Measurements from ENCODE around the gene OR2A5. TPM values are rescaled to one million over a fixed set of nuclear protein-coding genes. Genes with fewer than 3 reads are reported as not detected.
A peak's percentile ranks its signal among the peaks of the same experiment; 100 is the strongest.
"Not testable (repeated sequence)": the region's sequence is repeated elsewhere in the genome, so short reads cannot be mapped to it uniquely, and the experiment has no call there.

OR2A5 gene
- total RNA-seq, 1 donor from 2014 or later: not detected

DNA sequence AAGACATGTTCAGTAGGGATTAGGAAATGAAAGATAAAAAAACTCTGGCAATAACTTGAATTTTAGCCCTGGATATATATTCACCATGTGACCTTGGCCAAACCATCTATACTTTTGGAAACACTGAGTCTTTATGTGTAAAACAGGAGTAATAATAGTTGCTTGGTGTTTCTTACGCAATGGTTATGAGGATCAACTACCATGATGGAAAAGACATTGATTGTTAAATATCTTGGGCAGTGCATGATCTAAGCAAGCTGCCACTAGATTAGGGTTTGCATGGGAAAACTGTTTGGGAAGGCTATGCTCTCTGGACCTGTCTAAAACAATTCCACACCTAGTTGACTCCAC is 42.1 kb upstream of the OR2A5 start:
- peaks cover 7% of the 10 kb centered on the region for H3K9me3 Mint-ChIP-seq (ENCODE audit: unreplicated experiment)
- no peak overlapping the region for H3K4me3 Mint-ChIP-seq (ENCODE audit: unreplicated experiment)
- H3K4me1 Mint-ChIP-seq (ENCODE audit: unreplicated experiment): peaks cover 1% of the 10 kb centered on the region
- no peak for TF ChIP-seq CTCF (IDR thresholded peaks at IDR 0.05)
- no peak for DNase-seq (ENCODE audit: extremely low spot score, unreplicated experiment)
- H3K27ac Mint-ChIP-seq (ENCODE audit: unreplicated experiment): no peak overlapping the region
- H3K36me3 Mint-ChIP-seq (ENCODE audit: unreplicated experiment): no peaks in the 10 kb centered on the region
- H3K27me3 Mint-ChIP-seq (ENCODE audit: unreplicated experiment): peaks cover 32% of the 10 kb centered on the region

DNA sequence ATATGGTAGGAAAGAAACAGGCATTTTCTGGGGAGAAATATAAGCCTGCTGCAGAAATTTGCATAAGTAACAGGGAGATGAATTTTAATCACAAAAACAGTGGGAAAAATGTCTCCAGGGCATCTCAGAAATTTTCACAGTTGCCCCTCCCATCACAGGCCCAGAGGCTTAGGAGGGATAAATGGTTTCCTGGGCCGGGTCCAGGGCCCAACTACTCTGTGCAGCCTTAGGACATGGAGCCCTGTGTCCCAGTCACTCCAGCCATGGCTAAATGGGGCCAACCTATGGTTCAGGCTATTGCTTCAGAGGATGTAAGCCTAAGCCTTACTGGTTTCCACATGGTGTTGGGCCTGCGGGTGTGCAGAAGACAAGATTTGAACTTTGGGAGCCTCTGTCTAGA is 39.4 kb upstream of the OR2A5 start:
- Mint-ChIP-seq H3K4me3 (ENCODE audit: unreplicated experiment) (no peak overlapping the region), H3K36me3 (ENCODE audit: unreplicated experiment) (no peaks in the 10 kb centered on the region), H3K27me3 (ENCODE audit: unreplicated experiment) (peaks cover 20% of the 10 kb centered on the region), H3K4me1 (ENCODE audit: unreplicated experiment) (peaks cover 1% of the 10 kb centered on the region), H3K27ac (ENCODE audit: unreplicated experiment) (no peak overlapping the region), H3K9me3 (ENCODE audit: unreplicated experiment) (peaks cover 7% of the 10 kb centered on the region)
- DNase-seq (ENCODE audit: extremely low spot score, unreplicated experiment): no peak
- no peak for TF ChIP-seq CTCF (IDR thresholded peaks at IDR 0.05)

DNA sequence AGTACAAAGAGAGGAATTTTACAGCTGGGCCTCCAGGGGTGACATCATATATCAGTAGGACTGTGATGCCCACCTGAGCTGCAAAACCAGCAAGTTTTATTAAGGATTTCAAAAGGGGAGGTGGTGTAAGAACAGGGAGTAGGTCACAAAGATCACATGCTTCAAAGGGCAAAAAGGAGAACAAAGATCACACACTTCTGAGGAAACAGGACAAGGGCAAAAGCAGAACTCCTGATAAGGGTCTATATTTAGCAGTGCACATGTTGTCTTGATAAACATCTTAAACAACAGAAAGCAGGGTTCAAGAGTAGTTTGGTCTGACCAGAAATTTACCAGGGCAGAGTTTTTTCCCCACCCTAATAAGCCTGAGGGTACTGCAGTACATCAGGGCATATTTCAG is 38.7 kb upstream of the OR2A5 start:
- peaks cover 20% of the 10 kb centered on the region for H3K27me3 Mint-ChIP-seq (ENCODE audit: unreplicated experiment)
- H3K9me3 Mint-ChIP-seq (ENCODE audit: unreplicated experiment); DNase-seq (ENCODE audit: extremely low spot score, unreplicated experiment); H3K4me1 Mint-ChIP-seq (ENCODE audit: unreplicated experiment); H3K27ac Mint-ChIP-seq (ENCODE audit: unreplicated experiment); H3K4me3 Mint-ChIP-seq (ENCODE audit: unreplicated experiment); H3K36me3 Mint-ChIP-seq (ENCODE audit: unreplicated experiment): not testable (repeated sequence)

DNA sequence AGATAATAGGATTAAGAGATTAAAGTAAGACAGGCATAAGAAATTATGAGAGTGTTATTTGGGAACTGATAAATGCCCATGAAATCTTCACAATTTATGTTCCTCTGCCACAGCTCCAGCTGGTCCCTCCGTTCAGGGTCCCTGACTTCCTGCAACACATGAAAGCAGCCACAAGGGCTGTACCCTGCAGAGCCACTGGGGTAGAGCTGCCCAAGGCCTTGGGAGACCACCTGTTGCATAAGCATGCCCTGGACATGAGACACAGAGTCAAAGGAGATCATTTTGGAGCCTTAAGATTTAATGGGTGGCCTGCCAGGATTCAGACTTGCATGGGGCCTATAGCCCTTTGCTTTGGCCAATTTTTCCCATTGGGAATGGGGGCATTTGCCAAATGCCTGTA is 37.9 kb upstream of the OR2A5 start:
- peaks cover 17% of the 10 kb centered on the region for H3K27me3 Mint-ChIP-seq (ENCODE audit: unreplicated experiment)
- not testable (repeated sequence) for H3K4me3 Mint-ChIP-seq (ENCODE audit: unreplicated experiment); H3K36me3 Mint-ChIP-seq (ENCODE audit: unreplicated experiment); H3K27ac Mint-ChIP-seq (ENCODE audit: unreplicated experiment); DNase-seq (ENCODE audit: extremely low spot score, unreplicated experiment); H3K9me3 Mint-ChIP-seq (ENCODE audit: unreplicated experiment); H3K4me1 Mint-ChIP-seq (ENCODE audit: unreplicated experiment)

DNA sequence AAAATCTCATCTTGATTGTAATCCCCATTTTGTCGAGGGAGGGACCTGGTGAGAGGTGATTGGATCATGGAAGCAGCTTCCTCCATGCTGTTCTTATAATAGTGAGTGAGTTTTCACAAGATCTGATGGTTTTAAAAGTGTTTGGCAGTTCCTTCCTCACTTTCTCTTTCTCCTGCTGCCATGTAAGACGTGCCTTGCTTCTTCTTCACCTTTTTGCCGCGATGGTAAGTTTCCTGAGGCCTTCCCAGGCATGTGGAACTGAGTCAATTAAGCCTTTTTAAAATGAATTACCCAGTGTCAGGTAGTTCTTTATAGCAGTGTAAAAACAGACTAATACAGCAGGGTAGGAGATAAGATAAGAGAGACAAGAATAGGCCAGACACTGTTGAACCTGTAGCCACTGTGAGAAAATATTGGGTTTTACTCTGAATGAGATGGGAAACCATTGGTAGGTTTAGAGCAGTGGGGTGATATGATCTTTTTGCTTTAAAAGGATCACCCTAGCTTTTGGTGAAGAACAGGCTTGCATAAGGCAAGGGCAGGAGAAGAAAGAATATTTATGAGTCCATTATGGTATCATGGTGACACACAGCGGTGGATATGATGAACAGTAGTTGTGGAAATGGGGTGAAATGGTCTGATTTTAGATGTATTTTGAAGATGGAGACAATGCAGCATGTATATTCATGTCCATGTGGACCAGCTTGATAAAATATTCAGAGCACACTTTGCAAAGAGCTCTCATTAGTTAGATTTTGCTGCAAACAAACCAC is 37.1 kb upstream of the OR2A5 start:
- Mint-ChIP-seq H3K27ac (ENCODE audit: unreplicated experiment) (no peak overlapping the region), H3K4me1 (ENCODE audit: unreplicated experiment) (no peaks in the 10 kb centered on the region), H3K4me3 (ENCODE audit: unreplicated experiment) (no peak overlapping the region), H3K9me3 (ENCODE audit: unreplicated experiment) (peaks cover 7% of the 10 kb centered on the region), H3K27me3 (ENCODE audit: unreplicated experiment) (peaks cover 14% of the 10 kb centered on the region), H3K36me3 (ENCODE audit: unreplicated experiment) (no peaks in the 10 kb centered on the region)
- DNase-seq (ENCODE audit: extremely low spot score, unreplicated experiment): no peak
- TF ChIP-seq CTCF (IDR thresholded peaks at IDR 0.05): peak; percentile 45

DNA sequence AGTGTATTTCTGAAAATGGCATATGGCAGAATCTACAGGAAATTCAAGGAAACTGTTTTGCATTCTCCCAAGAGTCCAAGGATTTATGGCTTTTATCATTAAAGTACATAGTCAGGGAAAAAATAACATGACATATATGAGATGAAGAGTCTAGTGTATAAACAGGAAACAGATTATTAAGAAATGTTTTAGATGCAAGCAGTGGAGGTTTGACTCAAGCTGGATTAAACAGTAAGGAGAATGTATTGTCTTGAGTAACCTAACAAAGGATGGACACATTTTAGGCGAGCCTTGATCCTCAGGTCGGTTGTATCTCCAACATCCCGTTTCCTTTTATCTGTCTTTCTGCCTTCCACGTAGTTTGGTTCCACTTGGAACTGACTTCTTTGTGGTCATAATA is 30.7 kb upstream of the OR2A5 start:
- no peak for TF ChIP-seq CTCF (IDR thresholded peaks at IDR 0.05)
- no peak for DNase-seq (ENCODE audit: extremely low spot score, unreplicated experiment)
- Mint-ChIP-seq H3K9me3 (ENCODE audit: unreplicated experiment) (no peaks in the 10 kb centered on the region), H3K27ac (ENCODE audit: unreplicated experiment) (no peak overlapping the region), H3K4me1 (ENCODE audit: unreplicated experiment) (peaks cover 13% of the 10 kb centered on the region), H3K36me3 (ENCODE audit: unreplicated experiment) (no peaks in the 10 kb centered on the region), H3K27me3 (ENCODE audit: unreplicated experiment) (no peaks in the 10 kb centered on the region), H3K4me3 (ENCODE audit: unreplicated experiment) (no peak overlapping the region)
